ENCODE measurements around the gene IQCE. TPM values are rescaled to one million over a fixed set of nuclear protein-coding genes. Genes with fewer than 3 reads are reported as not detected.

Gene IQCE
- total and polyA plus RNA-seq, 2 donors (not counting 1 experiment from before 2014, with no cell fraction given), result 3.5 to 9.5 TPM

DNA sequence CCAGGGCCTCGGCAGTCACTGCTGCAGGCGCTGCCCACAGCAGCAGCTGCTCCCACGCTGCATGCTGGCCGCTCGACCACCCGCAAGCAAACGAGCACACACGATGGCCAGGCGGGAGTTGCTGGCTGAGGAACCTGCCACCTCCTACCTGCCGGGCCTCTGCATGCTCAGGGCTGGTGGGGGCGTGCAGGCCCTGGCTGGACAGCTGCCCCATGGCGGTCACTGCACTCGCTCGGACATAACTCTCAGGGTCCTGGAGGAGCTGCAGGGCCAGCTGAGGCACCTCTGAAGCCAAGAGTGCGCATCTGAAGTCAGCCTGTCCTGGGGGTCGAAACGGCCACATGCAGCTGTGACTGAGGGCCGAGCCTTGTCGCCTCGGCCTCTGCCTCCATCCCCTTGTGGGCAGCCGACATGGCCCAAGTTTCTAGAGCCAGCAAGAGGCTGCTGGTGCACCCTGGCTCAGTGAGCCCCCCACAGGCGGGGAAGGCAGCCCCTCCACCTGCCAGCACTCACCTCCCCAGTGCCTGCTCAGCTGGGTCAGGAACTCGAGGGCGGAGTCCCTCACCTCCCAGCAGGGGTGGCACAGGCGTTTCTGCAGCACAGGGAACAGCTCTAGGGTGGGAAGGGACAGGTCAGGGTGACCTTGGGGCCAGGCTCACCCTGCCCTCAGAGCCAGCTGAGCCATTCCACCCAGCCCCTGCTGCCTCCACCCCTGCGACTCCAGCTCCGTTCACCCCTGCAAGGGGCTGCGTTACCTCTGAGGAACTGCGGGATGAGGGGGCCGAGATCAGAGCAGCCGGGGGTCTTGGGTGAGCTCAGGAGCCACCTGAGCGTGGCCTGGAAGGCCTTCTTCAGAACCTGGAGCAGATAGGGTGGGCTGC, 19.5 kb upstream of the IQCE start:
- Mint-ChIP-seq H3K4me1 (peaks cover 5% of the 10 kb centered on the region), H3K27me3 (no peaks in the 10 kb centered on the region), H3K9me3 (ENCODE audit: insufficient read depth) (no peaks in the 10 kb centered on the region), H3K27ac (no peak overlapping the region), H3K4me3 (no peak overlapping the region)
- ChIA-PET CTCF (interaction anchor here (0.7 to 0.8 kb wide), 2 partner anchors 9 to 70 kb away, joined by 3 read pairs; no protein-coding TSS in a partner anchor), POLR2A (interaction anchor here (0.6 to 1.4 kb wide), 2 partner anchors 9 to 160 kb away, joined by 4 to 9 read pairs; no protein-coding TSS in a partner anchor)
- Histone ChIP-seq H3K36me3 (replicated peaks in 1 of 2; ENCODE audit: control extremely low read depth in 1 of 2, control insufficient read depth in 1 of 2, extremely low read depth in 1 of 2, insufficient read depth in 2 of 2, low read length in 1 of 2) (peaks cover 0 to 55% of the 10 kb centered on the region in 2 experiments), H3K4me1 (ENCODE audit: control insufficient read depth in 2 of 2, insufficient read depth in 2 of 2, low read length in 2 of 2) (peaks cover 0 to 5% of the 10 kb centered on the region in 2 donors), H3K4me2 (replicated peaks; ENCODE audit: low read depth, low read length, poor library complexity, severe bottlenecking) (no peak overlapping the region), H4K20me1 (ENCODE audit: control insufficient read depth, insufficient read depth, low read length, poor library complexity, severe bottlenecking) (no peaks in the 10 kb centered on the region), H3K79me2 (ENCODE audit: control insufficient read depth, insufficient read depth, low read length) (no peaks in the 10 kb centered on the region), H3K27ac (ENCODE audit: low read length in 2 of 2) (no peak overlapping the region), H3K9ac (ENCODE audit: low read length) (no peak overlapping the region), H3K9me3 (ENCODE audit: control extremely low read depth in 1 of 3, control insufficient read depth in 2 of 3, insufficient read depth in 1 of 3, low read length in 2 of 3) (no peaks in the 10 kb centered on the region), H3K4me3 (ENCODE audit: control extremely low read depth in 1 of 5, extremely low read depth in 1 of 5, insufficient read depth in 1 of 5, low read depth in 2 of 5, low read length in 4 of 5) (no peak overlapping the region), H2AFZ (ENCODE audit: insufficient read depth, low read depth, low read length, poor library complexity, severe bottlenecking) (no peak overlapping the region), H3K27me3 (replicated peaks in 1 of 4; ENCODE audit: control extremely low read depth in 1 of 4, control insufficient read depth in 3 of 4, insufficient read depth in 4 of 4, low read length in 3 of 4) (no peaks in the 10 kb centered on the region)
- DNase-seq, result peak; percentile 26
- intact Hi-C loops (cut with micrococcal nuclease), result no loop called here
- no peak for ATAC-seq (ENCODE audit: low read depth)
- WGBS (ENCODE audit: insufficient coverage), result 98% methylated on average over 30 of the region's 32 CpGs
- TF ChIP-seq, protein P1, sequence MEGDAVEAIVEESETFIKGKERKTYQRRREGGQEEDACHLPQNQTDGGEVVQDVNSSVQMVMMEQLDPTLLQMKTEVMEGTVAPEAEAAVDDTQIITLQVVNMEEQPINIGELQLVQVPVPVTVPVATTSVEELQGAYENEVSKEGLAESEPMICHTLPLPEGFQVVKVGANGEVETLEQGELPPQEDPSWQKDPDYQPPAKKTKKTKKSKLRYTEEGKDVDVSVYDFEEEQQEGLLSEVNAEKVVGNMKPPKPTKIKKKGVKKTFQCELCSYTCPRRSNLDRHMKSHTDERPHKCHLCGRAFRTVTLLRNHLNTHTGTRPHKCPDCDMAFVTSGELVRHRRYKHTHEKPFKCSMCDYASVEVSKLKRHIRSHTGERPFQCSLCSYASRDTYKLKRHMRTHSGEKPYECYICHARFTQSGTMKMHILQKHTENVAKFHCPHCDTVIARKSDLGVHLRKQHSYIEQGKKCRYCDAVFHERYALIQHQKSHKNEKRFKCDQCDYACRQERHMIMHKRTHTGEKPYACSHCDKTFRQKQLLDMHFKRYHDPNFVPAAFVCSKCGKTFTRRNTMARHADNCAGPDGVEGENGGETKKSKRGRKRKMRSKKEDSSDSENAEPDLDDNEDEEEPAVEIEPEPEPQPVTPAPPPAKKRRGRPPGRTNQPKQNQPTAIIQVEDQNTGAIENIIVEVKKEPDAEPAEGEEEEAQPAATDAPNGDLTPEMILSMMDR (IDR thresholded peaks at IDR 0.05), result no peak
- TF ChIP-seq EZH2 (IDR thresholded peaks at IDR 0.05; ENCODE audit: borderline replicate concordance, insufficient read depth, low read depth, low read length, poor library complexity, severe bottlenecking), result no peak

DNA sequence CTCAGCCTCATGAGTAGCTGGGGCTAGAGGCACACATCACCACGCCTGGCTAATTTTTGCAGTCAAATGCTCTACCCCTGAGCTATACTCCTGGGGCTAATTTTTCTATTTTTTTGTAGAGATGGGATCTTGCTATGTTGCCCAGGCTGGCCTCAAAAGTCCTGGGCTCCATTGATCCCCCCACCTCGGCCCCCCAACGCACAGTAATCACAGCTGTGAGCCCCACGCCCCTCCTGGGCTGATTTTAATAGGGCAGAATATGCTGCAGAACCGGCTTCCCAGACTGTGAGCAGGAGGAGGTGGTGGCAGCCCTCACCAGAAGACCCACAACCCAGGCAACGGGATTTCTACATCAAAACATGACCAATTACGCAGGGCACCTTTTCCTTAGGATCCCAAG, 18.6 kb upstream of the IQCE start:
- WGBS (ENCODE audit: insufficient coverage), result 98% methylated on average over 7 of the region's 7 CpGs
- H3K9me3 Mint-ChIP-seq (ENCODE audit: insufficient read depth), result no peaks in the 10 kb centered on the region
- no peaks in the 10 kb centered on the region for H3K27me3 Mint-ChIP-seq
- H3K4me3 ChIP-seq (ENCODE audit: control extremely low read depth in 1 of 5, extremely low read depth in 1 of 5, insufficient read depth in 1 of 5, low read depth in 2 of 5, low read length in 4 of 5), result no peak overlapping the region
- H4K20me1 ChIP-seq (ENCODE audit: control insufficient read depth, insufficient read depth, low read length, poor library complexity, severe bottlenecking), result peaks cover 6% of the 10 kb centered on the region
- H3K27me3 ChIP-seq (replicated peaks in 1 of 4; ENCODE audit: control extremely low read depth in 1 of 4, control insufficient read depth in 3 of 4, insufficient read depth in 4 of 4, low read length in 3 of 4), result no peaks in the 10 kb centered on the region
- H3K27ac ChIP-seq (ENCODE audit: low read length in 2 of 2), result no peak overlapping the region
- H3K36me3 ChIP-seq (replicated peaks in 1 of 2; ENCODE audit: control extremely low read depth in 1 of 2, control insufficient read depth in 1 of 2, extremely low read depth in 1 of 2, insufficient read depth in 2 of 2, low read length in 1 of 2), result peaks cover 0 to 61% of the 10 kb centered on the region in 2 experiments
- ATAC-seq (ENCODE audit: low read depth) (no peak), DNase-seq (no peak)
- H2AFZ ChIP-seq (ENCODE audit: insufficient read depth, low read depth, low read length, poor library complexity, severe bottlenecking), result no peak overlapping the region
- no peak overlapping the region for H3K4me3 Mint-ChIP-seq
- intact Hi-C loops (cut with micrococcal nuclease), result no loop called here
- H3K9ac ChIP-seq (ENCODE audit: low read length), result no peak overlapping the region
- H3K4me2 ChIP-seq (replicated peaks; ENCODE audit: low read depth, low read length, poor library complexity, severe bottlenecking), result no peak overlapping the region
- no peaks in the 10 kb centered on the region for H3K79me2 ChIP-seq (ENCODE audit: control insufficient read depth, insufficient read depth, low read length)
- ChIA-PET CTCF (interaction anchor here (0.6 to 0.7 kb wide), 2 partner anchors 10 to 145 kb away, joined by 3 read pairs; no protein-coding TSS in a partner anchor), POLR2A (interaction anchor here (0.6 kb wide), 1 partner anchor 221 kb away, joined by 3 read pairs; no protein-coding TSS in a partner anchor)
- no peaks in the 10 kb centered on the region for H3K9me3 ChIP-seq (ENCODE audit: control extremely low read depth in 1 of 3, control insufficient read depth in 2 of 3, insufficient read depth in 1 of 3, low read length in 2 of 3)
- TF ChIP-seq, protein P1 (IDR thresholded peaks at IDR 0.05), result no peak
- no peak for TF ChIP-seq EZH2 (IDR thresholded peaks at IDR 0.05; ENCODE audit: borderline replicate concordance, insufficient read depth, low read depth, low read length, poor library complexity, severe bottlenecking)
- H3K4me1 Mint-ChIP-seq, result peaks cover 8% of the 10 kb centered on the region
- peaks cover 0 to 9% of the 10 kb centered on the region in 2 donors for H3K4me1 ChIP-seq (ENCODE audit: control insufficient read depth in 2 of 2, insufficient read depth in 2 of 2, low read length in 2 of 2)
- peak overlapping the region; percentile 20 for H3K27ac Mint-ChIP-seq
